Cerebellar cortex (tissue), 1 donor: ENCODE measurements around the gene NPIPA3.
"Not testable (repeated sequence)": the region's sequence is repeated elsewhere in the genome, so short reads cannot be mapped to it uniquely, and the experiment has no call there.

ENCODE experiments used
- DNase-seq: peaks from one replicate; pipeline ENCODE4 v3.0.0-alpha.2; 2015; ENCODE audit warnings: low spot score

NPIPA3 gene

DNA sequence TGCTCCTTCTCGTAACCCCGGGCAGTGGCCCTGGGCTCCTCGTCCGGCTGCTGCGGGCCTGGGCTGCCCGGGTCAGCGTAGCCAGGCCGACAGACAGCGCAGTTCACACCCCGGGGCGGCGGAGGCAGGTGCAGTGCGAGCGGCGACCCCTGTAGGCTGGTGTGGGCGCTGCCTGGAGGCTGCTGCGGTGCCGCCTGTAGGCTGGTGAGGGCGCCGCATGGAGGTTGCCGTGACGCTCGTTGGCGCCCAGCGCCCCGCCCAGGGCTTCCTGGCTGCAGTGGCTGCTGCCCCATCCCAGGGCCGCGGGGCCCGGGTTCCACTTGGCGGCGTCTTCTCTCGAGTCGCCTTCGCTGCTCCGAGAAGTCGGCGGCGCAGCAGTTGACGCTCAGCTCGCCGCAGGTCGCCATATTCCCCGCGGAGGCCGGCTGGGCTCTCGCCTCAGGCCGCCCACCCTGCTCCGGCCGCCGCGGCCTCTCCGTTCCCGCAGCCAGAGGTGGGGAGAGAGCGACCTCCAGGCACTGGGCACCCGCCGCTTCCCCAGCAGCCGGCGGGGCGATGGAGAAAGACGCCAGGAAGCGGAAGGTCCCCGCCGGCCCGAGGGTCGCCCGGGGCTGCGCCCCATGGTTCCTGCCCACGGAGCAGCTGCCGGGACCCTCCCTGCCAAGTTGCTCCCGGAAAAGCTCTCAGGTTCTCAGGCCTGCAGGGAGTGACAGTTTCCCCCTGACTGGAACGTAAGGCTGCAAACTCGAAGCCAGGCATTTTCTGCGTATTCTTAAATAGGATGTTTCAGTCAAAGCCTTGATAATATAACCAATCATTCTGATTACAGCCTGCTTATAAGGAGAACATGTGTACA, 39.3 kb downstream of the NPIPA3 start, which contains the start of gene NPIPA2:
NPIPA2 (plus strand) TSS at position 261 of the 856 bp plus-strand sequence. CDS start 5,533 bp downstream, outside the sequence.
- not testable (repeated sequence) for DNase-seq

DNA sequence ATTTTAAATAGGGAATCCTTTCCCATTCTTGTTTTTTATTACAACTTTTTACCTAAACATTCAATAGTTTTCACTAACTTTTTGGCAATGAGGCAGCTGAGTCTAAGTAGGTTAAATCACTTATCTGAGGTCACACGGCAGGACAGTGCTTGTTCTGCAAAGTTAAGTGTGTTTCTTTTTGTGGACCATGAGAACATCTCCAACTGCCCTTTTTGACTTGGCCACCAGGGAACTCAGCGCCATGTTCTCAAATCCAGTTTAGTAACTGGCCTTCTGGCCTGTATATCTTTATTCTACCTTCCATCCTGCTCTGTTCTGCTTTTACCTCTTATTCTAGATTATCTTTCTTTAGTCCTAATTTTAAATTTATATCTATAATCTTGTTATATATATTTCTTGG, 70.4 kb downstream of the NPIPA3 start:
- DNase-seq = not testable (repeated sequence)

DNA sequence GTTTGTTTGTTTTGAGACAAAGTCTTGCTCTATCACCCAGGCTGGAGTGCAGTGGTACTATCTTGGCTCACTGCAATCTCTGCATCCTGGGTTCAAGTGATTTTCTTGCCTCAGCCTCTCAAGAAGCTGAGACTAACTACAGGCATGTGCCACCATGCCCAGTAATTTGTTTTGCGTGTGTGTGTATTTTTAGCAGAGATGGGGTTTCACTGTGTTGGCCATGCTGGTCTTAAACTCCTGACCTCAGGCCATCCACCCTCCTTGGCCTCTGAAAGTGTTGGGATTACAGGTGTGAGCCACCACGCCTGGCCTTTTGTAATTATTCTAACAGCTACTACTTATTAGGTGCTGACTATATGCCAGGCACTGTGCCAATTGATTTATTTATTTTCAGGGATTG, 72.4 kb downstream of the NPIPA3 start:
- not testable (repeated sequence) for DNase-seq
